Measurements from ENCODE around the gene PPIF.
A peak's percentile ranks its signal among the peaks of the same experiment; 100 is the strongest.

PPIF gene

DNA sequence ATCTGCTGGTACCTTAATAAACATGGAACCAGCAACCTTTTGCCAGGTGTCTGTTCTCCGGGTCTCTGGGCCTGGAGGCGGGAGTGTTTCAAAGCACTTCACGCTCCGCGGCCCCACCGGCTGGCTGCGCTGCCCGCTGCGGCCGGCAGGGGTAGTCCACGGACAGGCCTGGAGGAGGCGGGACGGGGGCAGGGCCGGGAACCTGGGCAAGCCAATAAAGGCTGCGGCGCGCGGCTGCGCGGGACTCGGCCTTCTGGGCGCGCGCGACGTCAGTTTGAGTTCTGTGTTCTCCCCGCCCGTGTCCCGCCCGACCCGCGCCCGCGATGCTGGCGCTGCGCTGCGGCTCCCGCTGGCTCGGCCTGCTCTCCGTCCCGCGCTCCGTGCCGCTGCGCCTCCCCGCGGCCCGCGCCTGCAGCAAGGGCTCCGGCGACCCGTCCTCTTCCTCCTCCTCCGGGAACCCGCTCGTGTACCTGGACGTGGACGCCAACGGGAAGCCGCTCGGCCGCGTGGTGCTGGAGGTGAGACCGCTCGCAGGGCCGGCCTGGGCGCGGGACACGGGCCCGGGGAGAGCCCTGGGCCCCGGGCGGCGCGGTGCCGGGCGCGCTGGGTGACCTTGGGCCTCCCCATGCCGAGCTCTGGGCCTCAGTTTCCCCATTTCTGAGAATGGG is at the start of gene PPIF:
Gene PPIF, plus strand, starts transcription at position 244 of the 668 bp plus-strand sequence. Its CDS starts 80 bp downstream, at position 324.
- DNase-seq = peak; percentile 31 to 98 (median 85)

DNA sequence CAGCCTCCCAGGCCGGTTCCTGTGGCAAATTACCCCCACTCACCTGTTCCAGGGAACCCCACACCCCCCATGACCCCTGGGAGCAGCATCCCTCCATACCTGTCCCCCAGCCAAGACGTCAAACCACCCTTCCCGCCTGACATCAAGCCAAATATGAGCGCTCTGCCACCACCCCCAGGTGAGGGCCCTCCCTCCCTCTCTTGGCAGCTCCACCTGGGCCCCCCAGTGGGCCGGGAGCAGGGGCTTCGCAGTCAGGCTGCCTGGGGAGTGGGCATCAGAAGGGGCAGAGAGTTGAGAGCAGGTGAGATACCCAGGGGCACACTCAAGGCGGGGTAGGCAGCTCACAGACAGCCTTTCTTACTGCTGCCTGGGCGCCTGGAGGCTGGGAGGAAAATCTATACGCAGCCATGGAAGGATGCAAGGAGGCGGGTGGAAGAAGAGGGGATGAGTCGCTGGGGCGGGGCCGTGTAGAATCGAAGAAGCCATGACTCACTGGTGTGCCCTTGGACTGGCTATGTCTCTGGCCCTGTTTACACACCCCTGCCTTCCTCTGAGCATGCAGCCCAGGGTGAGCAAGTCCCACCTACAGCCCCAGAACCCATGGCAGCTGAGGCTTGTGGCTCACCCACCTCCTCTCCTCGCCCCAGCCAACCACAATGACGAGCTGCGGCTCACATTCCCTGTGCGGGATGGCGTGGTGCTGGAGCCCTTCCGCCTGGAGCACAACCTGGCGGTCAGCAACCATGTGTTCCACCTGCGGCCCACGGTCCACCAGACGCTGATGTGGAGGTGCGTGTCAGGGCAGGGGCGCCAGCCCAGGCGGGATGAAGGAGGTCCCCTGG is 48.6 kb upstream of the PPIF start:
- peak in 1 of 56 donors; percentile 26 for DNase-seq

DNA sequence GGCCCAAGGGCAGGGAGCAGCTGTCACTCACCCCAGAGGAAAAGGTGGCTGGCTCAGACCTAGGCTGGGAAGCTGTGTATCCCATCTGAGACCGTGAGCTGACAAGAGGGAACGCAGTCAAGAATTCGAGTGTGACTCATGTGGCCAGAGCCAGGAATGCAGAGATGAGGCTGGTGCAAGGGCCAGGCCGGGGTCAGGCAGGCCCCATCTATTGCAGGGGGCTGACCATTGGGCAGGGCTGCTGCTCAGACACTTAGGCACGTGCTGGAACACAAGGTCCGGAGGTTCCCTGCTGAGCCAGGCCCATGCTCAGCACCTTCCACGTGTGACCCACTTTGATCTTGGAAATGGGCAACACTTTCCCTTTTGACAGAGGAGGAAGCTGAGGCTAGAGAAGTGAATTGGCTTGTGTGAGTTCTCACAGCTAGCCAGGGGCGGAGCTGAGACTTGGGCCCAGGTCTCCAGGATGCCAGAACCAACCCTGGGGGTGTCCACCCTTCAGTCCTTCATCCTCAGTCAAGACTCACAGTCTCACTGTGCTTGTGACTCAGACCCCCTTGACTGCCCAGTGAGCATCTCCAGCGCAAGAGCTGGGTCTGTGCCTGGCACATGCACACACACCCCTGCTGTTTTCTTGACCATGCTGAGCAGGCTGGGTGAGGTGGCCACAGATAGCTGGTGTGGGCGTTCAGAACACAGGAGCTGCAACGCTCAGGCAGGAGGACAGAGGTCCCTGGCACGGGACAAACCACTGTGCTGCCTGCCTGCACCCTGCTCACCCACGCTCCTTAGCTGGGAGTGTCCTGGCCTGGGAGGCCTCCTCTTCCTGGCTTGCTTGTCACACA is 47.6 kb upstream of the PPIF start:
- no peak for DNase-seq

DNA sequence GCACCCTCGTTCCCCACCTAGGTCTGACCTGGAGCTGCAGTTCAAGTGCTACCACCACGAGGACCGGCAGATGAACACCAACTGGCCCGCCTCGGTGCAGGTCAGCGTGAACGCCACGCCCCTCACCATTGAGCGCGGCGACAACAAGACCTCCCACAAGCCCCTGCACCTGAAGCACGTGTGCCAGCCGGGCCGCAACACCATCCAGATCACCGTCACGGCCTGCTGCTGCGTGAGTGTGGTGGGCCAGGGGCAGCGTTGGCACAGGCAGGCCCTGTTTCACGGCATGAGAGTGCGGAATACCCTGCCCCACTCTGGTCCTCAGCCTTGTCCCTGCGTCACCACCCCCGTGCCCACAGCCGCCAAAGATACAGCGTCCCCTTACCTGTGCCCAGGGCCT is 46.6 kb upstream of the PPIF start:
- no peak for DNase-seq

DNA sequence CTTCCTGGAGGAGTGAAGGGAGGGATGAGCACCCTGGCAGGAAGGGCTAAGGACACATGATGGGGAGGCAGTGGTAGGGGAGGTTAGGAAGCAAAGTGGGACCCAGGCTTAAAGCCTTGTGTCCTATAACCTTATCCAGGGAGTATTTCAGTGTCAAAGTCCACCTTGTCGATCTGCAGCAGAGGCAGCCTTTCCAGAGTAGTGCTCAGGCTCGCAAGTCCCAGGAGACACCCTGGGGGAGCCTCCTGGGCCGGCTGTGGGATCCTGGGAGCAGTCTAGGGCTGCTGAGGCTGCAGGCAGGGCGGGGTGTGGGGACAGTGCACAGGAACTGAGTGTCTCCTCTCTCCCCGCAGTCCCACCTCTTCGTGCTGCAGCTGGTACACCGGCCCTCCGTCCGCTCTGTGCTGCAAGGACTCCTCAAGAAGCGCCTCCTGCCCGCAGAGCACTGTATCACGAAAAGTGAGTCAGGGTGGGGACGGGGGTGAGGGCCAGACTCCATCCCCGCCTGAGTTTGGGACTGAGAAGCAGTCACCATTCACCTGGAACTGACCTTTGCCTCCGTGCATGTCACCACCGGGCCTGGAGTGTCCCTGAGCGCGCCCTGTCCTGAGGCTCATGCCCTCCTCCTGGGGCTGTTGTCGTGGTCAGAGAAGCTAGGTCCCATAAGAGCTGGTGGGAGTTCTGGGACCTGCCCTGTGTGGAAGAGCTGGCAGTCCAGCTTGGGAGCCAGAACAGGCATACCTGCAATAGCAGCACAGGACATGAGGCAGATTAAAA is 45.3 kb upstream of the PPIF start:
- no peak for DNase-seq

DNA sequence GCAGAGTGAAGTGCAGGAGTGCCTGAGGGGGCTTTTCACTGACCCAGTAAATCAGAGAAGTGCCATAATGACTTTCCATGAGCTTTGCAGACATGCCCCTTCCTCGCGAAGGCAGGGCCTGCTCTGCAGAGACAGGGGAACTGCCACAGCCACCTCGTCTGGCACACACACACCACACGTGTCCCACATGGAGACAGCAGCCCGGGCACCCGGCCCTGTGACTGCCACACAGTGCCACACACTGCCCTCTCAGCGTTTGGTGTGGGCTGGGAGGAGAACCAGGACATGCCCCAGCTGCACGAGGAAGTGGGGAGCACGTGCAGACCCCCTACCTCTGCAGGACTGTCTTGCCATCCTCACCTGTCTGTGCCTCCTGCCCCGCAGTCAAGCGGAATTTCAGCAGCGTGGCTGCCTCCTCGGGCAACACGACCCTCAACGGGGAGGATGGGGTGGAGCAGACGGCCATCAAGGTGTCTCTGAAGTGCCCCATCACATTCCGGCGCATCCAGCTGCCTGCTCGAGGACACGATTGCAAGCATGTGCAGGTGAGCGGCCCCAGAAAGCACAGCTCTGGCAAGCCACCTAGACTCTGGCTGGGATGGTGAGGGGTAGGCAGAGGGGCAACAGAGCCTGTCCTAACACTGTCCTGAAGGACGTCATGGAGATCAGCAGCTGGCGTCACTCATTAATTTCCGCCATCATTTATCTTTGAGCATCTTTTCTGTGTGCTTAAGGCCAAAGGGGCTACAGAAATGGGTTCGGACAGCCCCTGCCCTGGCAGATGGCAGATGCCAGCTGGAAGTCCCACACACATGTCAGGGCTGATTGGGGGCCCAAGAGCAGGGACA is 43.4 kb upstream of the PPIF start:
- no peak for DNase-seq

DNA sequence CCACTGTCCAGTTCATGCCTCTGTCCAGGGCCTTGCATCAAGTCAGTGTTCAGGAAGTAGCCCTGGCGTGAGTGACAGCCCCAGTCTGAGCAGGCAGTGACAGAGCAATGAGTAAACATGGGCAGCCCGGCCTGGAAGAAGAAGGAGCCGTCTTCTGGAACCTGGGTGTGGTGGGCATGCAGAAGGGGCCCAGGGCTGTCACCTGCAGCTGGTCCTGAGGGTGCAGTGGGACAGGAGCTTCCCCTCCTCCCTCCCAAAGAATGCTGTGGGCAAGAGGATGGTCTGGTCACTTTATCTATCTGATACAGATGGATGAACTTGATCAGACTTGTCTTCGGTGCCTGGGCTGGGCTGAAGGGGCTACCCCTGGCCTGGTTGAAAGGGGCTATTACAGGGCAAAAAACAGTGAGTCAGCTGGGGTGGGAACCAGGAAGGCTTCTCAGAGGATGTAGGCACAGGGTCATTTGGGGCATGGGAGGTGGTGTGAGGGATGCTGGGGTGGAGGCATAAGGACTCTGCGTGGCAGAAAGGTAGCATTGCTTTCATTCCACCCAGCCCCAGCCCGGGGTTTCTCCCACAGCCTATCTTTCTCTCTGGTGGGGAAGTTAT is 42.7 kb upstream of the PPIF start:
- no peak for DNase-seq

DNA sequence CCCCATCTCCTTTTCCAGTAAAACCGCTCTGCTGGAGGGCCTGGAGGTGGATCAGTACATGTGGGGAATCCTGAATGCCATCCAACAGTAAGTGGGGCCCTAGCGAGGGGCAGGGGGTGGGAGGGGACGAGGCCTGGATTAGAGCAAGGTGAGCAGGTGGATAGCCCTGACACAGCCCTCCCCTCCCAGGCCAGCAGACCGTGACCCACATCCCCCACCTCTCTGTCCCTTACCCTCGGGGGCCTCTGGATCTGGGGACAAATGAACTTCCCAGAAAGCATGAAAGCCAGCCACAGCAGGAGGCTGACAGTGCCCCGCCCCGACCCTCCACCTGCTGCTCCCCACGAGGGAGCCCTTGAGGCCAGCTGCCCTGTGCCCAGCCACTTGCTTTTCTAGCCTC is 41.8 kb upstream of the PPIF start:
- DNase-seq = no peak

DNA sequence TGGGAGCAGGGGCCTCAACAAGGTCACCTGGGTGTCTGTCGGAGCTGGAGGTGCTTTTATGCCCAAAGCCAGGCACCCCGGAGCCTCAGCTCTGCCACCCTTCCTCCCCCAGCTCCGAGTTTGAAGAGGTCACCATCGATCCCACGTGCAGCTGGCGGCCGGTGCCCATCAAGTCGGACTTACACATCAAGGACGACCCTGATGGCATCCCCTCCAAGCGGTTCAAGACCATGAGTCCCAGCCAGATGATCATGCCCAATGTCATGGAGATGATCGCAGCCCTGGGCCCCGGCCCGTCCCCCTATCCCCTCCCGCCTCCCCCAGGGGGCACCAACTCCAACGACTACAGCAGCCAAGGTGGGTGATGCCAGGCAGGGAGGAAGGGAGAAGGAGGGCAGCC is 41.3 kb upstream of the PPIF start:
- no peak for DNase-seq

DNA sequence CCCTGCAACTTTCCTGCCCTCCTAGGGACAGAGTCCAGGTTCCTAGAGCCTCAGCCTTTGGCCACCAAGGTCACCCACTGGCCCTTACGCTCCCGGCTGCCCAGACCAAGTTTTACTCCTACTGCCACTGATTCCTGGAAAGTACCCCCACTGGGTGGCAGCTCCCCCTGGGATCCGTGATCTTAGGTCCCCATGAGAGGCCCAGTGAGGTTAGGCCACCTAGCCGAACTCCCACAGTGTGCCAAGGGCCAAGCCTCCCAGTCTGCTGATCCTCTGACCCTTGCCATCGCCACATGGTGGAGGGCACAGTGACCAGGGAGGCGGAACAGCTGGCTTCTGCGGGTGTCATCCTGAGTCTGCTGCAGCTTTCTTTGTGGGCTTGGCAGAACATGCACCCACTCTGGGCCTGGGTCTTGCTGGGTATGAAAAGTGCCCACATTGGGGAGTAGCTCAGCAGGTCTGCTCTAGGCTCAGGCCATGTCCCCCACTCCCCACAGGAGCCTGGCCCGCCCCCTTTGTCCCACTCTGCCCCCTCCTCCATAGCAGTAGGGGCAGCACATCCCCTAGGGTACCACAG is 40.5 kb upstream of the PPIF start:
- no peak for DNase-seq

DNA sequence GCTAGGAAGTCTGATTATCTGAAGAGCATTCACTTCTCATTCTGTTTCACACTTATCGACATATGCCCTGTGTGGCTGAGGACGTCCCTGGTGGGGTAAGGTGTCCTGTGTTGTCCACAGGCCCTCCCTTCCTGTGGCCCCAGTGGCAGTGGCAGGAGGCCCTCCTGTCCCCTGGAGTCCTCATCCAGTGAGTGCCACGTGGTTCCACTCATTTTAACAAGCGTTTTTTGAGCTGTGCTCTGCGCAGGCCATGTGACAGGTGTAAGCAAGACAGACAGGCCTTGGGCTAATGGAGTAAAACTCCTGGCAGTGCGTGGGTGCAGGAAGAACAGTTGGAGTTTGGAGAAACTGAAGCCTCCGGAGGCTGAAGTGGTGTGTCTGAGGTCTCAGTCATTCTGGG is 39.3 kb upstream of the PPIF start:
- no peak for DNase-seq

DNA sequence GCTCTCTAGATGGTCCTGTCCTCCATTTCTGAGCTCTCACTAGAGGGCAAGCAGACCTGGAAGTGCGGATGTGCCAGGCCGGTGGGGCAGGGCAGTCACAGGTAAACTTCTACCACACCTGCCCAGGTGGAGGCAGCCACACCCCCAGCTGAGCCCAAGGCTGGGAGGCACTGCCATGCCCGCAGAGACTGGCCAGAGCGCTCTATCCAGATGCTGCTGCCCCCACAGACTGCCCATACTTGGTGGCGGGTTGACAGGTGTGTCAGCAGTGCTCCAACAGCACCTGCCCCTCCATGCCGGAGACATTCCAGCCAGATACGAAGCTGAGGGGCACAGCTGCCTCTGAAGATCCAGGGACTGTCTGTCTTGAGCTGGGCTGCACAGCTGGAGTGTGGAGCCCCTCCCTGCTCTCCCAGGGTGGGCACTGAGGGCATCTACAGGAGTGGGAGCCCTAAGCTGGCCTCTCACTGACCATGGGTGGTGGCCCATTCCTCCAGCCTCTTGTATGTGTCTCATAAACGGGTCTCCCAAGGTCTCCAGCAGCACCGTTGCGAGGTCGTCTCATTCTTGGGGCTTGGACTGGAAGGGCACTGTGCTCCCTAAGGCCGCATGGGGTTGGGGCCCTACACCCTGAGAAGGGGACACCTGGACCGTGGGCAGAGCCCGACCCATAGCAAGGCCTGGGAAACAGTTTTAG is 38.2 kb upstream of the PPIF start:
- DNase-seq = no peak

DNA sequence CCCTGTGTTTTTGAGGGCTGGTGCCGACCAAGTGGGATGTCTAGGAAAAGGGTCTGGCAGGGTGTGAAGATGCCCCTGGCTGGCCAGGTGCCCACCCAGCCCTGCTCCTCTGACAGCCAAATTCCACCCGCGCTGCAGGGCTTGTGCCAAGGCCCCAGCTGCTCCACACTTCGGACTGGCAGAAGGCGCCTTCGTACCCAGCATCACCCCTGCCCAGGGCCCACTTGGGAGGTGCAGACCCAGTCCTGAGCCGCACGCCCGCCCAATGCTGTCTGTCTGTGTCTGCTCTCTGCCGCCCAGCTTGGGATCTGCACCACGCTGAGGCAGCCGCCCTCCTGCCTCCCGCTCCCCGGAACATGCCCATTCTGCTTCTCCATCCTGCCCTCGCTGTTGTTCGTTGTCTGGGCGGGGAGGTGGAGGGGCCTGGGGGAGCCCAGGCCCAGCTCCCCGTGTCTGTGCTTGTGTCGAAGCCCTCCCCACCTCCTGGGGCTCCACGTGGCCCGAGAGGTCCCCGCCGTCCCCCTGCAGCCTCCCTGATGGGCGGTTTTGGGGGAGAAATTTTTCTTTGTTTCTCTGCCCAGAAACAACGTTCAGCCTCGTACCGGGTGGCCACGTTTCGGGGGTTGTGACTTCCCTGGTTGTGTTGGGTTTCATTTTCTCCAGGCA is 36.9 kb upstream of the PPIF start:
- peak in 13 of 56 donors; percentile 22 to 59 (median 45) for DNase-seq

DNA sequence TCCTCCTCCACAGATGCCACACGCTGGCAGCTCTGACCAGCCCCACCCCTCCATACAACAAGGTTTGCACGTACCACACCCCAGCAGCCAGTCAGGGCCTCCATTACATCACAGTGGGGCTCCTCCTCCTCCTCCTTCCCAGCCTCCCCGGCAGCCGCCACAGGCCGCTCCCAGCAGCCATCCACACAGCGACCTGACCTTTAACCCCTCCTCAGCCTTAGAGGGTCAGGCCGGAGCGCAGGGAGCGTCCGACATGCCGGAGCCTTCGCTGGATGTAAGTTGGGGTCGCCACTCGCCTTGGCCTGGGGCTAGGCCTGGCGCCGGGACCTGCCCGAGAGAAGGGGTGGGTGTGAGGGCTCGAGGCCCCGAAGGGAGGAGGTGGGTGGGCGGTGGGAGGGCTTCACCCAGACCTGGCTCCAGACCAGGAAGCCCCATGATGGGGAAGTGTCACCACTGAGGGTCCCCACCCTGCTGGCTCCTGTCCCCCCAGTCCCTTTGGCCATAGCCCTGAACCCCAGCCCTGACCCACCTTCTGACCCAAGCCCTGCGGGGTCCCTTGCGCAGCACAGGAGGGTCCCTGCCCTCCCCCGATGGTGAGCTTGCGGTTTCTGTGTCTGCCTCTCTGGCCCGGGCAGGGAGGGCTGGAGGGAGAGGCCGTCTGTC is 36.2 kb upstream of the PPIF start:
- DNase-seq = peak in 13 of 56 donors; percentile 23 to 61 (median 38)

DNA sequence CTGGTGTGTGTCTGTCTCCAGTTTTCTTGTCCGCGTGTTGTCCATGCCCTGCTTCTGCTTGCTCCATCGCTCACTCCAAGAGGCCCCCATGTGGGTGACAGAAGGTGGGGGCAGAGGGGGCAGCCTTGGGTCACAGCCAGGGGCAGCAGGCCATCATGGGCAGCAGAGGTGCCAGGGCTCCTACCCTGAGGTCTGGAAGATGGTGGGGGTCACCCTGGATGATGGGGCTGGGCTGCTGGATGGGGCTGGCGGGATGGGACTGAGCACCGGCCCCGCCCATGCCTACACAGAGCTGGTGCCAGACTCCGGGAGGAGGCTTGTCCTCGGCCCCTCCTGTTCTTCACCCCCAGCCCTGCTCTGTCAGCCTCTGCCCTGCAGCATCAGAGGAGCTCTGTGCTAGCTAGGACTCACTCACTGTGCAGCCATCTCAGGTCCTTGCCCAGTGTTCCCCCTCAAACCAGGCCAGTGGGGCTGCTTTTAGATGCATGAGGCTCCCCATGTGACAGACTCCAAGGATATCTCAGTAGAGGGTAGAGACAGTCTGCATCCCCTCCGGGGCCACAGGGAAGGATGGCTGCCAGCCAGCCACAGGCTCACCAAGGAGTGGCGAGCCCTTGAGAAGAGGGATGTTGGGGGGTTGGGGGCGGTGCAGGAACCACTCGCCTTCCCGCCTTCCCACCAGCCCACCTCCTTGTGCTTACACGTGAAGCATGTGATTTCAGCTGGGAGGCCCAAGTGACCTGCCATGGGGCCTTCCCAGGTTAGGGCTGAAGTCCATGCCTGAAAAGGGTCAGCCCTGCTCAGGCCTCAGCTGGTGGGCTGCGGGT is 35.5 kb upstream of the PPIF start:
- DNase-seq = peak in 20 of 56 donors; percentile 9 to 60 (median 44)

DNA sequence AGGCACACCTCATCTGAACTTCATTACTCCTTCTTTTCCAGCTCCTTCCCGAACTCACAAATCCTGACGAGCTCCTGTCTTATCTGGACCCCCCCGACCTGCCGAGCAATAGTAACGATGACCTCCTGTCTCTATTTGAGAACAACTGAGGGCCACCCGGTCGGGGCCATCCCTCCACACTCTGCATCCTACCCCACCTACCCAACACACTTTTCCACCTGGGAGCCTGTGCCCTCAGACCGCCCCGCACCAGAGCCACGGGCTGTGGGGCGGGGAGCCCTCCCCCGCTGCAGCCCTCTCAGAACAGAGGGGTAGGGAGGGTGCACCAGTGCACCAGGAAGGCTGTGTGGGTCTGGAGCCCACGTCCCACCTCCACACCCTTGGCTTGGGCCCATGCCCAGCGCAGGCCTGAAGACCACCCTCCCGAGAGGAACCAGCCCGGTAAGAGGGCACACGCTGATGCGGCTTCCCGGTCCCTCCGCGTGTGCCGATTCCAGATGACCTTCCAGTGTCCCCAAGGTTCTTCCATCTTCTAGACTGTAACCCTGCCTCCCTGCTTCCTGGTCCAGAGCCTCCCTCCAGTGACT is 34.6 kb upstream of the PPIF start:
- DNase-seq = no peak

All from amygdala (tissue), 56 donors.